K562 (cell line): ENCODE data around the gene ST6GALNAC2. TPM values are rescaled to one million over a fixed set of nuclear protein-coding genes. Genes with fewer than 3 reads are reported as not detected.
A peak's percentile ranks its signal among the peaks of the same experiment; 100 is the strongest.

Source experiments
- CBFB ChIP-seq: sonication (generic); formaldehyde crosslinking; IDR thresholded peaks from 2 replicates; pipeline ENCODE4 v1.4.0; 2020; ENCODE audit warnings: mild to moderate bottlenecking, missing genetic modification reagents
- CHD1 ChIP-seq: fragments of 200-600 bp; sonication (generic); IDR thresholded peaks from one replicate; pipeline ENCODE4 v1.6.1; 2012; ENCODE audit warnings: mild to moderate bottlenecking, moderate library complexity, low read length, inconsistent platforms
- ERF ChIP-seq: fragments of 450-650 bp; formaldehyde crosslinking; IDR thresholded peaks from 2 replicates; pipeline ENCODE4 v1.4.0; 2020; ENCODE audit warnings: mild to moderate bottlenecking, mixed read lengths
- GABPB1 ChIP-seq: sonication (generic); formaldehyde crosslinking; IDR thresholded peaks from 2 replicates; pipeline ENCODE4 v1.8.0; 2022; ENCODE audit warnings: mild to moderate bottlenecking, missing genetic modification reagents
- HIVEP1 ChIP-seq: fragments of 250-450 bp; sonication (Bioruptor Pico); IDR thresholded peaks from 2 replicates; pipeline ENCODE4 v1.4.0; 2020; ENCODE audit warnings: mild to moderate bottlenecking
- JUND ChIP-seq, 2 experiments: IDR thresholded peaks; 2 replicates in 1 of 2; 3 replicates in 1 of 2; pipeline ENCODE4 v1.6.1; 2011; ENCODE audit warnings: borderline replicate concordance in 2 of 2, low read depth in 2 of 2, low read length in 2 of 2, improper control_type of control experiment in 1 of 2, missing biosample characterization in 1 of 2, missing genetic modification characterization in 1 of 2, missing genetic modification reagents in 1 of 2
- NFRKB ChIP-seq: fragments of 450-650 bp; IDR thresholded peaks from 2 replicates; pipeline ENCODE4 v1.6.1; 2016; ENCODE audit warnings: low read depth
- POLR2H ChIP-seq: IDR thresholded peaks from 2 replicates; pipeline ENCODE4 v1.6.1; 2016; ENCODE audit warnings: missing genetic modification characterization, low read depth, mild to moderate bottlenecking, control low read depth, missing compliant biosample characterization, moderate library complexity
- ZBTB11 ChIP-seq, 3 experiments: fragments of 200-800 bp in 1 of 3; fragments of 250-450 bp in 1 of 3; fragments of 450-650 bp in 1 of 3; sonication (Bioruptor Pico) in 1 of 3; sonication (Bioruptor generic) in 1 of 3; formaldehyde crosslinking in 1 of 3; IDR thresholded peaks; 2 replicates each; pipeline versions ENCODE4 v1.6.1 to v1.8.0; 2016 to 2022; ENCODE audit warnings: mild to moderate bottlenecking in 2 of 3, missing genetic modification characterization in 2 of 3, missing compliant biosample characterization in 1 of 3, moderate library complexity in 1 of 3
- ZBTB9 ChIP-seq: fragments of 450-650 bp; formaldehyde crosslinking; IDR thresholded peaks from 2 replicates; pipeline ENCODE4 v1.4.0; 2020; ENCODE audit warnings: mild to moderate bottlenecking, moderate library complexity
- ZMIZ1 ChIP-seq, 2 experiments: fragments of 150-350 bp in 1 of 2; IDR thresholded peaks; 2 replicates each; pipeline ENCODE4 v1.6.1; 2012 to 2016; ENCODE audit warnings: low read depth in 2 of 2, low read length in 2 of 2, mild to moderate bottlenecking in 1 of 2, moderate library complexity in 1 of 2
- ZNF766 ChIP-seq: fragments of 200-800 bp; sonication (Bioruptor generic); conservative IDR thresholded peaks from 2 replicates; pipeline ENCODE4 v1.6.1; 2016; ENCODE audit warnings: missing genetic modification characterization, missing compliant biosample characterization
- polyA plus RNA-seq, 8 experiments: library from polyadenylated mRNA; depleted of rRNA in 4 of 8; stranded (reverse) in 5 of 8; unstranded in 3 of 8; fragments of >200 nt; fragmentation: Nextera tagmentation in 2 of 8; fragmentation: Illumina TruSeq in 1 of 8; extraction: Ambion mirVana in 2 of 8; extraction: Trizol in 1 of 8; gene quantifications; 2 replicates each; pipeline versions ENCODE4 v1.2.1 to v1.2.3, GENCODE V29; 2011 to 2014; ENCODE audit warnings: inconsistent platforms in 1 of 8, missing spikeins in 1 of 8
- total RNA-seq, 7 experiments: library from RNA; depleted of rRNA in 6 of 7; stranded (reverse); fragments of >200 nt in 6 of 7; fragmentation: Illumina TruSeq in 2 of 7; extraction: Trizol in 2 of 7; gene quantifications; 2 replicates each; pipeline versions ENCODE4 v1.2.1 to v1.2.3, GENCODE V29; 2011 to 2021; ENCODE audit warnings: low replicate concordance in 1 of 7

The ST6GALNAC2 gene
- total and polyA plus RNA-seq, 9 of the 15 experiments (the other 6 are each of a cell fraction or from before 2014, with no cell fraction given): 0.18 TPM; not detected in 8

GRCh38 chr17:76557368-76558197, 28.1 kb downstream of the ST6GALNAC2 start (continued):
- TF ChIP-seq CHD1 (peak; percentile 94), ZMIZ1 (IDR thresholded peaks at IDR 0.05; ENCODE audit: low read depth in 2 of 2, low read length in 2 of 2) (peak; percentile 7 to 16; a peak in 1 of 4 replicates), ERF (CRISPR knock-in tag) (0 out of 2 replicates have a peak, but pooled peaks have one; percentile 23), ZNF766 (CRISPR knock-in tag) (peak; percentile 59; the same call in 1 of the 2 replicates), JUND (IDR thresholded peaks at IDR 0.05; ENCODE audit: borderline replicate concordance, low read depth, low read length) (peak; percentile 56), JUND (tag; IDR thresholded peaks at IDR 0.05; ENCODE audit: borderline replicate concordance, low read depth, low read length) (no peak; the same call in 2 of the 3 replicates), ZBTB11 (CRISPR knock-in tag; IDR thresholded peaks at IDR 0.05) (peak in 1 of 3 experiments; percentile 43; a peak in 1 of 6 replicates), GABPB1 (CRISPR knock-in tag) (peak; percentile 69), CBFB (CRISPR knock-in tag) (0 out of 2 replicates have a peak, but pooled peaks have one; percentile 23), NFRKB (peak; percentile 92), POLR2H (peak; percentile 90), ZBTB9 (CRISPR knock-in tag) (peak; percentile 33; the same call in 1 of the 2 replicates), HIVEP1 (CRISPR knock-in tag) (0 out of 2 replicates have a peak, but pooled peaks have one; percentile 8)
